Effector memory CD8-positive, alpha-beta T cell (primary cell): ENCODE measurements around the gene FBXW12.
"Not testable (repeated sequence)": the region's sequence is repeated elsewhere in the genome, so short reads cannot be mapped to it uniquely, and the experiment has no call there.

Source experiments
- ATAC-seq: fragments of 150-1000 bp; cut with Tn5 transposase; replicated peaks from 2 replicates; pipeline ENCODE4 v1.10.0; 2021; ENCODE audit warnings: mild to moderate bottlenecking, moderate library complexity
- DNase-seq, 3 experiments: peaks; one replicate each; pipeline ENCODE4 v3.0.0; 2021
- H3K27ac Mint-ChIP-seq, 2 donors: one replicate each; pipeline ENCODE4 v1.8.0; 2022; ENCODE audit warnings: mild to moderate bottlenecking in 2 of 2, mixed read lengths in 2 of 2, moderate library complexity in 2 of 2
- H3K27me3 Mint-ChIP-seq, 2 donors: one replicate each; pipeline ENCODE4 v1.8.0; 2022; ENCODE audit warnings: mixed read lengths in 2 of 2
- H3K36me3 Mint-ChIP-seq: one replicate; pipeline ENCODE4 v1.8.0; 2022; ENCODE audit warnings: mild to moderate bottlenecking, moderate library complexity, mixed read lengths; ENCODE audit not compliant: insufficient read depth
- H3K4me1 Mint-ChIP-seq, 2 donors: one replicate each; pipeline ENCODE4 v1.8.0; 2022; ENCODE audit warnings: low read depth in 2 of 2, mixed read lengths in 2 of 2
- H3K4me3 Mint-ChIP-seq, 2 donors: one replicate each; pipeline ENCODE4 v1.8.0; 2022; ENCODE audit warnings: mild to moderate bottlenecking in 2 of 2, mixed read lengths in 2 of 2, moderate library complexity in 2 of 2
- H3K9me3 Mint-ChIP-seq, 2 donors: one replicate each; pipeline ENCODE4 v1.8.0; 2022; ENCODE audit warnings: mixed read lengths in 2 of 2
- total RNA-seq, 9 experiments: gene quantifications; one replicate each; lab custom pipeline; 2026; lab: John Stamatoyannopoulos, UW

FBXW12 gene, protein sequence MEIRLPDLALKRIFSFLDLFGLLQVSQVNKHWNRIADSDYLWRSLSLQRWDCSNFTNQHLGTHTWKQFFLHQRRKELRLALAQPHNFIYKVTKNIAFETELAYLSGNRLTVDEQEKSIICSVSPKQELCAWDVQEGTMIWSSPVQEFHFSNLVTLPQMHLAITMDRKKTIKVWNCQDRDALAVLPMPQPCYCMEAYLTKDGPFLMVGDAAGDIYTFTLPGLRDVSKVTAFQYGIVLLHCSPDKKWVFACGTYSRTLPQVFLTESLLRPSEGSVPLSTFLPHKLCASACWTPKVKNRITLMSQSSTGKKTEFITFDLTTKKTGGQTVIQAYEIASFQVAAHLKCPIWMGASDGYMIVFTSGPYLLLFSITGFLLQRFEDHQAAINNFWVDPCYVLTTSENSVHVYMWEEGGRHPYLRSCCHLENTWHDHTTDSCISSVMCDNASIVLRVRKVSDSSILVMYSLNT
- total RNA-seq, result 0 to 0.13 (median 0) reads per million in 9 experiments

GRCh38 chr3:48371651-48372376, at the start of gene FBXW12:
Gene FBXW12, plus strand, starts transcription at chr3:48372219. Its CDS starts 549 bp downstream, at chr3:48372768.
- Mint-ChIP-seq H3K27ac (no peak within 1 kb of the TSS), H3K4me3 (no peak within 1 kb of the TSS), H3K4me1 (no peaks in the 10 kb centered on the region), H3K9me3 (no peaks in the 10 kb centered on the region), H3K36me3 (no peaks in the 10 kb centered on the region), H3K27me3 (no peaks in the 10 kb centered on the region)
- DNase-seq, result no peak
- no peak for ATAC-seq

DNA sequence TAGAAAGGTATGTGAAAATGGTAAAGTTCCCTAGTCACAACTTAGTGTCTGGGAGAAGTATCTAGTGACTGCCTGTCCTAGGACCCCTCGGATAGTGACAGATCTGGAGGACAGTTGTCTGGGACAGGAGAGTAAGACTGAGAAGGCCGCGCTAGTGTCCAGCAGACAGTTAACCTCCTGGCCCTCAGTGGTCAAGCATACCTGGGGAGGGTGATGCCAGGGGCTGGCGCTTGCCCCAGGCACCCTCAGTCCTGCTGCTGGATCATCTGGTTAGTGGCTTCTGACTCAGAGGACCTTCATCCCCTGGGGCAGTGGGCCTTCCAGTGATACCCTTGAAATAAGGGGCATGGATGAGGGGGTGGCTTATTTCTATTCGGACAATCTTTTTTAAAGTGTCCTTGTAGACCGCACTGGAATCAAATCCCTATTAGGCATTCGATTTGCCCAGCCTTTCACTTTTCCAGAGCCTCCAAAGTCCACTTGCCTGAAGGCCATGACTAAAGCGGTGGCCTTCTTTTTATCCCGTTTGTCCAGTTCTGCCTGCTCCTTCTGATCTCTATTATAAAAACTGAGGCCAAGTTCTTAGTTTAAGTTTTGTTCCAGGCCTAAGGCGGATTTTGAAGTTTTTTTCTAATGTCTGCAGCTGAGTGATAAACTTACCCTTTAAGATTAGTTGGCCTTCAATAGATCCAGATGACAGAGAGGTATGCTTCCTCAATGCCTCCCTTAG, 40.1 kb upstream of the FBXW12 start:
- not testable (repeated sequence) for H3K4me3 Mint-ChIP-seq, DNase-seq, H3K4me1 Mint-ChIP-seq, H3K9me3 Mint-ChIP-seq, H3K27ac Mint-ChIP-seq, ATAC-seq, H3K36me3 Mint-ChIP-seq
- H3K27me3 Mint-ChIP-seq, result peaks cover 33 to 39% of the 10 kb centered on the region in 2 donors

GRCh38 chr3:48333346-48334245, 38.4 kb upstream of the FBXW12 start, which contains the start of gene SPINK8:
Gene SPINK8, minus strand, starts transcription at chr3:48333661. Its CDS starts 5,320 bp downstream, at chr3:48328341.
- ATAC-seq, H3K36me3 Mint-ChIP-seq, H3K9me3 Mint-ChIP-seq, H3K27ac Mint-ChIP-seq, H3K4me1 Mint-ChIP-seq, DNase-seq, H3K4me3 Mint-ChIP-seq: not testable (repeated sequence)
- H3K27me3 Mint-ChIP-seq, result peaks cover 36 to 56% of the 10 kb centered on the region in 2 donors

- Mint-ChIP-seq H3K36me3 (no peaks in the 10 kb centered on the region), H3K9me3 (no peaks in the 10 kb centered on the region), H3K27ac (no peak overlapping the region), H3K27me3 (peaks cover 36 to 62% of the 10 kb centered on the region in 2 donors), H3K4me1 (no peaks in the 10 kb centered on the region), H3K4me3 (no peak overlapping the region)
- no peak for ATAC-seq
- DNase-seq, result no peak
These were observed 37.4 kb upstream of the FBXW12 start for GRCh38 chr3:48334605-48335004.

GRCh38 chr3:48335286-48335685, 36.7 kb upstream of the FBXW12 start:
- H3K4me3 Mint-ChIP-seq, H3K36me3 Mint-ChIP-seq, DNase-seq, H3K4me1 Mint-ChIP-seq, ATAC-seq, H3K27ac Mint-ChIP-seq, H3K9me3 Mint-ChIP-seq: not testable (repeated sequence)
- H3K27me3 Mint-ChIP-seq, result peaks cover 36 to 62% of the 10 kb centered on the region in 2 donors

- H3K9me3 Mint-ChIP-seq, H3K4me1 Mint-ChIP-seq, DNase-seq, H3K36me3 Mint-ChIP-seq, H3K27ac Mint-ChIP-seq, ATAC-seq, H3K4me3 Mint-ChIP-seq: not testable (repeated sequence)
- peaks cover 30 to 50% of the 10 kb centered on the region in 2 donors for H3K27me3 Mint-ChIP-seq
These were observed 34.5 kb upstream of the FBXW12 start for GRCh38 chr3:48337536-48337935.

DNA sequence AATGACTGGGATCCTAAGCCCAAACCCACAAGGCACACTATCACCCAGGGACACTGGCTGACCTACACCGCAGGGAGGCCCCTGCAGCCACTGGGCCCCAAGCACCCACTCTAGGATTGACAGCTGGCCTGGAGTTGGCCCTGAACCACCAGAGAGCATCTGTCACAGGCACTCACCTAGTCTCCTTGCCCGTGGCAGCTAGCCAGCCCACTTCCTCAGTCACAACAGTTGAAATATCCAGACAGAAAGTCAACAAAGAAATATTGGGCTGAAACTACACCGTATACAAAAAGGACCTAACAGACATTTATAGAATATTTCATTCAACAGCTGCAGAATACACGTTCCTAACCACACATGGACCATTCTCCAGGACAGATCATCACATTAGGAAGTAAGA, 33.4 kb upstream of the FBXW12 start:
- Mint-ChIP-seq H3K27me3 (peaks cover 22 to 43% of the 10 kb centered on the region in 2 donors), H3K27ac (no peak overlapping the region), H3K36me3 (no peaks in the 10 kb centered on the region), H3K4me3 (no peak overlapping the region), H3K4me1 (no peaks in the 10 kb centered on the region), H3K9me3 (no peaks in the 10 kb centered on the region)
- ATAC-seq (no peak), DNase-seq (no peak)

- no peak for DNase-seq
- Mint-ChIP-seq H3K36me3 (no peaks in the 10 kb centered on the region), H3K9me3 (no peaks in the 10 kb centered on the region), H3K27me3 (peaks cover 6 to 17% of the 10 kb centered on the region in 2 donors), H3K4me1 (no peaks in the 10 kb centered on the region), H3K27ac (no peak overlapping the region), H3K4me3 (no peak overlapping the region)
- ATAC-seq, result no peak
These were observed 28.6 kb upstream of the FBXW12 start for GRCh38 chr3:48343432-48343831.

DNA sequence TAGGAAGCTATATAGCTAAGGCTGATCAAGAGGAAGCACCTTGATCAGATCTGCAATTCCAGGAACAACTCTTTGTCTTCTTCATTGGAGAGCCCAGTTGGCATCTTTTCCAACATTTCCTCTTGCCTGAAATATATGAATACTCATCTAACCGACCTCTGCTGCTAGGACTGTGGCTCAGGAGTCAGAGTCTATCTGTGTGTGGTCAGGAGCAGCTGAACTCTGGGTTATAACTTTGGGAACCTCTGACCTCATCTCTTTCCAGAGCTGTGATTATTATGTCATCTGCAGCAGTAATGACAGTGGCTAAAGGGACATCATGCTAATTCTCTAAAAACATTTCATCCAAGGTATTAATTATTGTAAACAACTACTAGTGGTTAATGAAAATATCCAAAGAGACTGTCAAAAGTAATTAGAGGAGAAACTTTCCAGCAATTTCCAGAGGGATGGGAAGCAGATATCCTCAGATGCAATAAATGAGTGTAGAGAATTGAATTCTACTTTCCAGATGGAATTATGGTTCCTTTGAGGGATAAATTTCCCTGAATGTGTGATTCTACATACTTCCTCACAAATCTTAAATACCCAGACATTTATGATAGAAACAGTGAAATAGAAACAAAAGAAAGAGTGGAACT, 27.0 kb upstream of the FBXW12 start:
- no peak for ATAC-seq
- no peaks in the 10 kb centered on the region for H3K4me1 Mint-ChIP-seq
- no peak for DNase-seq
- no peaks in the 10 kb centered on the region for H3K36me3 Mint-ChIP-seq
- H3K27me3 Mint-ChIP-seq, result peaks cover 9 to 11% of the 10 kb centered on the region in 2 donors
- no peak overlapping the region for H3K27ac Mint-ChIP-seq
- no peaks in the 10 kb centered on the region for H3K9me3 Mint-ChIP-seq
- no peak overlapping the region for H3K4me3 Mint-ChIP-seq

DNA sequence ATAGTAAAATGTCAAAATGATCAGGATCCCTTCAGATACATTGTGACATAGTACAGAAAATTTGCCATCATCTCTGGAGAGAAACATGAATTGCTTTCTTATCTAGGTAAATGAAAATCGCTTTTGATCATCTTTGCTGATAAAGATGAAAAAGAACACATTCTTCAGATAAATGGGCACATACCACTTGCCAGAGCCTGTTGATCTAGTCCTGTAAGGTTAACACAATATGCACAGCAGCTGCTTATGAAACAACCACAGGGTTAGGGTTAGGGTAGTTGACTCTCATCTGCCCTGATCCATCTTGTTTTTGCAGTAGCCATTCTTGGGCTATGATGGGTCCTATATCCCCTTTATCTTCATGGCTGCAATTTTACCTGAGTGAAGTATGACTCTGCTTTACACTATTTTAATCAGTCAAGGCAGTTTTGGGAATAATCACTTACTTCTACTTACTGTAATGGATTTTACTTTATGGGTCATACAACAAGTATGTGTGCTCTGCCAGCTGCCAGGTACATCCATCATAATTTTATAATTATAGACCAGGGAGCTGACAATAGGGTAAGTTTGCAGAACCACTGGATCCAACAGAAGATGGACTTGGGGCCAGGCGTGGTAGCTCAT, 26.0 kb upstream of the FBXW12 start:
- Mint-ChIP-seq H3K27ac (no peak overlapping the region), H3K4me1 (no peaks in the 10 kb centered on the region), H3K4me3 (no peak overlapping the region), H3K27me3 (peaks cover 9 to 11% of the 10 kb centered on the region in 2 donors), H3K9me3 (no peaks in the 10 kb centered on the region), H3K36me3 (no peaks in the 10 kb centered on the region)
- no peak for ATAC-seq
- no peak for DNase-seq

GRCh38 chr3:48347500-48347899, 24.5 kb upstream of the FBXW12 start:
- Mint-ChIP-seq H3K9me3 (no peaks in the 10 kb centered on the region), H3K4me3 (no peak overlapping the region), H3K27ac (no peak overlapping the region), H3K4me1 (no peaks in the 10 kb centered on the region), H3K36me3 (no peaks in the 10 kb centered on the region), H3K27me3 (peaks cover 13 to 18% of the 10 kb centered on the region in 2 donors)
- no peak for DNase-seq
- no peak for ATAC-seq

GRCh38 chr3:48352546-48352945, 19.5 kb upstream of the FBXW12 start:
- ATAC-seq (no peak), DNase-seq (no peak)
- Mint-ChIP-seq H3K4me3 (no peak overlapping the region), H3K4me1 (no peaks in the 10 kb centered on the region), H3K9me3 (no peaks in the 10 kb centered on the region), H3K27ac (no peak overlapping the region), H3K36me3 (no peaks in the 10 kb centered on the region), H3K27me3 (peaks cover 39 to 54% of the 10 kb centered on the region in 2 donors)
